ENCODE measurements around the gene DOK4. TPM values are rescaled to one million over a fixed set of nuclear protein-coding genes. Genes with fewer than 3 reads are reported as not detected.
"Not testable (repeated sequence)": the region's sequence is repeated elsewhere in the genome, so short reads cannot be mapped to it uniquely, and the experiment has no call there.

The DOK4 gene
- total and polyA plus RNA-seq, 4 experiments from 2014 or later = 1.7 to 3.0 (median 2.7) TPM

- Mint-ChIP-seq H3K9me3 (no peaks in the 10 kb centered on the region), H3K27me3 (no peaks in the 10 kb centered on the region), H3K4me3 (peak overlapping the region; percentile 90 to 94 (median 92)), H3K27ac (peak overlapping the region; percentile 79 to 94 (median 91)), H3K4me1 (peaks cover 15 to 38% (median 26%) of the 10 kb centered on the region in 4 donors), H3K36me3 (peaks cover 6 to 9% of the 10 kb centered on the region in 2 donors)
- intact Hi-C loops (cut with micrococcal nuclease) = loop anchor here (1.0 to 10.0 kb wide), 6 partner anchors 16 to 289 kb away; partner anchors contain the start of genes DOK4, KATNB1, POLR2C and PSME3IP1
- no peaks in the 10 kb centered on the region for H3K9me3 ChIP-seq (ENCODE audit: control insufficient read depth in 1 of 2, low read length in 2 of 2)
- peak overlapping the region; percentile 86 for H3K27ac ChIP-seq (ENCODE audit: low read depth, low read length)
- H3K4me1 ChIP-seq (ENCODE audit: insufficient read depth, low read length) = peaks cover 23% of the 10 kb centered on the region
- ChIA-PET CTCF (ENCODE audit: partially characterized antibody) (interaction anchor here (0.8 to 2.5 kb wide), 12 partner anchors 10 to 146 kb away, joined by 3 to 15 read pairs (median 3); partner anchors contain the start of gene POLR2C), POLR2A (ENCODE audit: partially characterized antibody) (interaction anchor here (0.7 to 7.8 kb wide), 21 partner anchors 10 to 683 kb away, joined by 3 to 112 read pairs (median 5); partner anchors contain the start of genes ARL2BP, CCDC102A, CFAP20 and DOK4)
- no peaks in the 10 kb centered on the region for H3K27me3 ChIP-seq (ENCODE audit: insufficient read depth, low read length)
- H3K36me3 ChIP-seq (ENCODE audit: insufficient read depth, low read length) = no peaks in the 10 kb centered on the region
- DNase-seq = peak in 2 of 5 donors; percentile 5 to 7
- peak overlapping the region; percentile 65 to 78 for H3K4me3 ChIP-seq (ENCODE audit: low read length in 2 of 2)
These were observed 39.6 kb downstream of the DOK4 start for GRCh38 chr16:57446531-57447185.

GRCh38 chr16:57445510-57445909 is 40.8 kb downstream of the DOK4 start:
- intact Hi-C loops (cut with micrococcal nuclease) = loop anchor here (10.0 kb wide), 1 partner anchor 261 kb away; the partner anchor contains the start of genes PSME3IP1 and RSPRY1

GRCh38 chr16:57444711-57445110 is 41.6 kb downstream of the DOK4 start:
- Mint-ChIP-seq H3K36me3 (peaks cover 20 to 24% of the 10 kb centered on the region in 2 donors), H3K27me3 (no peaks in the 10 kb centered on the region), H3K27ac (peak overlapping the region in 1 of 7 donors; percentile 41), H3K4me1 (peaks cover 15 to 39% (median 27%) of the 10 kb centered on the region in 4 donors), H3K4me3 (no peak overlapping the region), H3K9me3 (peaks cover 0 to 13% (median 9%) of the 10 kb centered on the region in 8 donors)
- no peaks in the 10 kb centered on the region for H3K27me3 ChIP-seq (ENCODE audit: insufficient read depth, low read length)
- H3K9me3 ChIP-seq (ENCODE audit: control insufficient read depth in 1 of 2, low read length in 2 of 2) = no peaks in the 10 kb centered on the region
- no peak for DNase-seq
- peaks cover 23% of the 10 kb centered on the region for H3K4me1 ChIP-seq (ENCODE audit: insufficient read depth, low read length)
- H3K36me3 ChIP-seq (ENCODE audit: insufficient read depth, low read length) = no peaks in the 10 kb centered on the region
- intact Hi-C loops (cut with micrococcal nuclease) = loop anchor here (10.0 kb wide), 1 partner anchor 260 kb away; the partner anchor contains the start of genes PSME3IP1 and RSPRY1
- ChIA-PET CTCF (ENCODE audit: partially characterized antibody) (interaction anchor here (0.6 to 2.1 kb wide), 3 partner anchors 17 to 74 kb away, joined by 3 to 9 read pairs (median 3); partner anchors contain the start of gene POLR2C), POLR2A (ENCODE audit: partially characterized antibody) (interaction anchor here (7.8 kb wide), 1 partner anchor 17 kb away, joined by 112 read pairs; the partner anchor contains the start of gene POLR2C)
- no peak overlapping the region for H3K27ac ChIP-seq (ENCODE audit: low read depth, low read length)
- no peak overlapping the region for H3K4me3 ChIP-seq (ENCODE audit: low read length in 2 of 2)

More at GRCh38 chr16:57445510-57445909, 40.8 kb downstream of the DOK4 start:
- ChIA-PET CTCF (ENCODE audit: partially characterized antibody) (interaction anchor here (1.2 to 2.5 kb wide), 3 partner anchors 12 to 76 kb away, joined by 3 to 9 read pairs (median 8); partner anchors contain the start of gene POLR2C), POLR2A (ENCODE audit: partially characterized antibody) (interaction anchor here (7.8 kb wide), 1 partner anchor 17 kb away, joined by 112 read pairs; the partner anchor contains the start of gene POLR2C)
- Mint-ChIP-seq H3K9me3 (peaks cover 0 to 5% (median 1%) of the 10 kb centered on the region in 8 donors), H3K4me3 (peak overlapping the region in 4 of 8 donors; percentile 35 to 66 (median 47)), H3K27me3 (no peaks in the 10 kb centered on the region), H3K27ac (peak overlapping the region in 1 of 7 donors; percentile 36), H3K4me1 (peaks cover 15 to 42% (median 27%) of the 10 kb centered on the region in 4 donors), H3K36me3 (peaks cover 12 to 16% of the 10 kb centered on the region in 2 donors)
- no peak for DNase-seq
- Histone ChIP-seq H3K36me3 (ENCODE audit: insufficient read depth, low read length) (no peaks in the 10 kb centered on the region), H3K27me3 (ENCODE audit: insufficient read depth, low read length) (no peaks in the 10 kb centered on the region), H3K4me1 (ENCODE audit: insufficient read depth, low read length) (peaks cover 23% of the 10 kb centered on the region), H3K4me3 (ENCODE audit: low read length in 2 of 2) (no peak overlapping the region), H3K27ac (ENCODE audit: low read depth, low read length) (no peak overlapping the region), H3K9me3 (ENCODE audit: control insufficient read depth in 1 of 2, low read length in 2 of 2) (no peaks in the 10 kb centered on the region)

GRCh38 chr16:57440551-57440950 is 45.7 kb downstream of the DOK4 start:
- POLR2A ChIA-PET (ENCODE audit: partially characterized antibody); H3K4me3 ChIP-seq (ENCODE audit: low read length in 2 of 2): not testable (repeated sequence)

GRCh38 chr16:57439947-57440346 is 46.3 kb downstream of the DOK4 start:
- intact Hi-C loops (cut with micrococcal nuclease) = loop anchor here (10.0 kb wide), 1 partner anchor 255 kb away; the partner anchor contains the start of genes PSME3IP1 and RSPRY1
- H3K4me3 Mint-ChIP-seq; DNase-seq; H3K27me3 Mint-ChIP-seq; H3K27me3 ChIP-seq (ENCODE audit: insufficient read depth, low read length); H3K9me3 ChIP-seq (ENCODE audit: control insufficient read depth in 1 of 2, low read length in 2 of 2); H3K4me1 ChIP-seq (ENCODE audit: insufficient read depth, low read length); H3K4me3 ChIP-seq (ENCODE audit: low read length in 2 of 2); H3K27ac ChIP-seq (ENCODE audit: low read depth, low read length); POLR2A ChIA-PET (ENCODE audit: partially characterized antibody): not testable (repeated sequence)
- peaks cover 0 to 15% (median 7%) of the 10 kb centered on the region in 4 donors for H3K4me1 Mint-ChIP-seq
- CTCF ChIA-PET (ENCODE audit: partially characterized antibody) = interaction anchor here (3.4 kb wide), 1 partner anchor 22 kb away, joined by 13 read pairs; no protein-coding TSS in a partner anchor
- H3K36me3 Mint-ChIP-seq = peaks cover 50 to 53% of the 10 kb centered on the region in 2 donors
- H3K27ac Mint-ChIP-seq = peak overlapping the region in 1 of 7 donors; percentile 13
- peaks cover 13% of the 10 kb centered on the region for H3K36me3 ChIP-seq (ENCODE audit: insufficient read depth, low read length)
- peaks cover 0 to 15% (median 10%) of the 10 kb centered on the region in 8 donors for H3K9me3 Mint-ChIP-seq

More at GRCh38 chr16:57440551-57440950, 45.7 kb downstream of the DOK4 start:
- peaks cover 0 to 15% (median 10%) of the 10 kb centered on the region in 8 donors for H3K9me3 Mint-ChIP-seq
- not testable (repeated sequence) for DNase-seq; H3K4me3 Mint-ChIP-seq; H3K27me3 Mint-ChIP-seq; H3K27ac ChIP-seq (ENCODE audit: low read depth, low read length); H3K4me1 ChIP-seq (ENCODE audit: insufficient read depth, low read length); H3K9me3 ChIP-seq (ENCODE audit: control insufficient read depth in 1 of 2, low read length in 2 of 2); H3K27me3 ChIP-seq (ENCODE audit: insufficient read depth, low read length)
- CTCF ChIA-PET (ENCODE audit: partially characterized antibody) = interaction anchor here (0.6 to 3.4 kb wide), 2 partner anchors 22 to 657 kb away, joined by 3 to 13 read pairs; no protein-coding TSS in a partner anchor
- peaks cover 0 to 16% (median 7%) of the 10 kb centered on the region in 4 donors for H3K4me1 Mint-ChIP-seq
- H3K36me3 Mint-ChIP-seq = peaks cover 47% of the 10 kb centered on the region in 2 donors
- intact Hi-C loops (cut with micrococcal nuclease) = loop anchor here (10.0 kb wide), 1 partner anchor 256 kb away; the partner anchor contains the start of genes PSME3IP1 and RSPRY1
- peak overlapping the region in 1 of 7 donors; percentile 13 for H3K27ac Mint-ChIP-seq
- H3K36me3 ChIP-seq (ENCODE audit: insufficient read depth, low read length) = peaks cover 10% of the 10 kb centered on the region

- H3K4me1 ChIP-seq (ENCODE audit: insufficient read depth, low read length) = no peaks in the 10 kb centered on the region
- CTCF ChIA-PET (ENCODE audit: partially characterized antibody) = interaction anchor here (0.8 to 1.4 kb wide), 3 partner anchors 11 to 26 kb away, joined by 3 to 4 read pairs (median 4); partner anchors contain the start of genes CIAPIN1 and POLR2C
- peaks cover 48% of the 10 kb centered on the region for H3K36me3 ChIP-seq (ENCODE audit: insufficient read depth, low read length)
- POLR2A ChIA-PET (ENCODE audit: partially characterized antibody) = interaction anchor here (2.3 kb wide), 1 partner anchor 11 kb away, joined by 5 read pairs; the partner anchor contains the start of genes CIAPIN1 and COQ9
- Mint-ChIP-seq H3K9me3 (peaks cover 0 to 13% (median 10%) of the 10 kb centered on the region in 8 donors), H3K4me1 (peaks cover 0 to 4% (median 2%) of the 10 kb centered on the region in 4 donors), H3K36me3 (peaks cover 63 to 85% of the 10 kb centered on the region in 2 donors), H3K4me3 (no peak overlapping the region), H3K27me3 (no peaks in the 10 kb centered on the region), H3K27ac (peak overlapping the region in 1 of 7 donors; percentile 46)
- no peaks in the 10 kb centered on the region for H3K27me3 ChIP-seq (ENCODE audit: insufficient read depth, low read length)
- no peak overlapping the region for H3K4me3 ChIP-seq (ENCODE audit: low read length in 2 of 2)
- H3K9me3 ChIP-seq (ENCODE audit: control insufficient read depth in 1 of 2, low read length in 2 of 2) = no peaks in the 10 kb centered on the region
- intact Hi-C loops (cut with micrococcal nuclease) = no loop called here
- no peak overlapping the region for H3K27ac ChIP-seq (ENCODE audit: low read depth, low read length)
- DNase-seq = no peak
These were observed 50.5 kb downstream of the DOK4 start for GRCh38 chr16:57435838-57436237.
